Hematopoietic multipotent progenitor cell (in vitro differentiated cells): Measurements from ENCODE around the gene ANKLE1. TPM values are rescaled to one million over a fixed set of nuclear protein-coding genes. Genes with fewer than 3 reads are reported as not detected.

Experiments used
- total RNA-seq: library from RNA; depleted of rRNA; stranded (reverse); fragments of >200 nt; gene quantifications from one replicate; pipeline ENCODE4 v1.2.3, GENCODE V29; 2012

The ANKLE1 gene
- total RNA-seq, 1 donor = 7.3 TPM

Other genes starting within 250 kb of the ANKLE1 start
- 1.6 TPM for gene HAUS8, start 206.4 kb upstream of the ANKLE1 start, total RNA-seq
- 158 TPM for gene MYO9B, start 206.1 kb upstream of the ANKLE1 start, total RNA-seq
- gene USE1, start 66.5 kb upstream of the ANKLE1 start, total RNA-seq = 50.4 TPM
- gene OCEL1, start 55.7 kb upstream of the ANKLE1 start, total RNA-seq = 2.4 TPM
- 10.8 TPM for gene NR2F6, start 36.0 kb upstream of the ANKLE1 start, total RNA-seq
- 0.27 TPM for gene USHBP1, start 17.2 kb upstream of the ANKLE1 start, total RNA-seq
- gene BABAM1, start 14.5 kb upstream of the ANKLE1 start, total RNA-seq = 79.2 TPM
- gene ABHD8, start 21.5 kb downstream of the ANKLE1 start, total RNA-seq = 19.4 TPM
- 44.4 TPM for gene MRPL34, start 24.0 kb downstream of the ANKLE1 start, total RNA-seq
- gene DDA1, start 27.7 kb downstream of the ANKLE1 start, total RNA-seq = 12.4 TPM
- 7.8 TPM for gene ANO8, start 53.0 kb downstream of the ANKLE1 start, total RNA-seq
- 31.2 TPM for gene GTPBP3, start 55.7 kb downstream of the ANKLE1 start, total RNA-seq
- 0.81 TPM for gene PLVAP, start 95.4 kb downstream of the ANKLE1 start, total RNA-seq
- gene CCDC194, start 112.3 kb downstream of the ANKLE1 start, total RNA-seq = 0.27 TPM
- gene BST2, start 123.7 kb downstream of the ANKLE1 start, total RNA-seq = 176 TPM
- gene MVB12A, start 138.1 kb downstream of the ANKLE1 start, total RNA-seq = 43.6 TPM
- gene TMEM221, start 166.8 kb downstream of the ANKLE1 start, total RNA-seq = under 0.01 TPM
- gene NXNL1, start 179.0 kb downstream of the ANKLE1 start, total RNA-seq = not detected
- gene SLC27A1, start 188.6 kb downstream of the ANKLE1 start, total RNA-seq = 27.5 TPM
- 105 TPM for gene PGLS, start 229.7 kb downstream of the ANKLE1 start, total RNA-seq